GM21447 (cell line): ENCODE results near the gene FBXO44.
A peak's percentile ranks its signal among the peaks of the same experiment; 100 is the strongest.
"Not testable (repeated sequence)": the region's sequence is repeated elsewhere in the genome, so short reads cannot be mapped to it uniquely, and the experiment has no call there.

Experiments used
- ATAC-seq: cut with Tn5 transposase; IDR thresholded peaks from one replicate; pipeline ENCODE4 v1.9.1; 2021; ENCODE audit not compliant: unreplicated experiment

The FBXO44 gene

GRCh38 chr1:11654137-11654938 lies at the start of gene FBXO44, which contains the start of gene FBXO2:
FBXO44 (plus strand) TSS chr1:11654877; CDS start chr1:11655836, 959 bp downstream.
FBXO2 (minus strand) TSS chr1:11654429; CDS start chr1:11654340, 89 bp downstream.
- peak; percentile 61 for ATAC-seq

GRCh38 chr1:11606775-11607174 lies 47.9 kb upstream of the FBXO44 start:
- ATAC-seq = no peak

- ATAC-seq = not testable (repeated sequence)
These were observed 46.0 kb upstream of the FBXO44 start for GRCh38 chr1:11608596-11609130.

- ATAC-seq = not testable (repeated sequence)
These were observed 45.3 kb upstream of the FBXO44 start for GRCh38 chr1:11609378-11609777.

GRCh38 chr1:11610629-11611180 lies 44.0 kb upstream of the FBXO44 start:
- no peak for ATAC-seq

- no peak for ATAC-seq
These were observed 42.9 kb upstream of the FBXO44 start for GRCh38 chr1:11611638-11612327.

- ATAC-seq = no peak
These were observed 41.3 kb upstream of the FBXO44 start for GRCh38 chr1:11613347-11613746.

GRCh38 chr1:11615090-11615489 lies 39.6 kb upstream of the FBXO44 start:
- no peak for ATAC-seq

- no peak for ATAC-seq
These were observed 37.9 kb upstream of the FBXO44 start for GRCh38 chr1:11616766-11617165.

GRCh38 chr1:11617314-11617713 lies 37.4 kb upstream of the FBXO44 start:
- ATAC-seq = no peak

- no peak for ATAC-seq
These were observed 36.9 kb upstream of the FBXO44 start for GRCh38 chr1:11617741-11618140.

- ATAC-seq = no peak
These were observed 34.3 kb upstream of the FBXO44 start for GRCh38 chr1:11620405-11620804.

- ATAC-seq = no peak
These were observed 33.8 kb upstream of the FBXO44 start for GRCh38 chr1:11620924-11621323.

- ATAC-seq = no peak
These were observed 32.3 kb upstream of the FBXO44 start for GRCh38 chr1:11622398-11622797.

GRCh38 chr1:11623702-11624101 lies 31.0 kb upstream of the FBXO44 start:
- no peak for ATAC-seq

- no peak for ATAC-seq
These were observed 28.1 kb upstream of the FBXO44 start for GRCh38 chr1:11626551-11626950.

GRCh38 chr1:11628767-11629166 lies 25.9 kb upstream of the FBXO44 start:
- ATAC-seq = no peak

GRCh38 chr1:11629184-11630016 lies 25.3 kb upstream of the FBXO44 start:
- ATAC-seq = no peak

- no peak for ATAC-seq
These were observed 20.1 kb upstream of the FBXO44 start for GRCh38 chr1:11634365-11635192.

- ATAC-seq = no peak
These were observed 16.6 kb upstream of the FBXO44 start for GRCh38 chr1:11638121-11638520.
